H9 (cell line): Measurements from ENCODE around the gene DDO. TPM values are rescaled to one million over a fixed set of nuclear protein-coding genes. Genes with fewer than 3 reads are reported as not detected.

Experiments used
- DNase-seq: peaks from one replicate; pipeline ENCODE4 v3.0.0-alpha.2; 2017
- H2AFZ ChIP-seq: one replicate; pipeline ENCODE4 v1.6.1; 2013; ENCODE audit warnings: mild to moderate bottlenecking, low read length, control low read depth, moderate library complexity
- H2AK5ac ChIP-seq: 2 replicates; pipeline ENCODE4 v1.6.1; 2013; ENCODE audit warnings: low read length, control low read depth, mixed read lengths; ENCODE audit not compliant: insufficient read length
- H2BK120ac ChIP-seq: one replicate; pipeline ENCODE4 v1.6.1; 2013; ENCODE audit warnings: low read depth, mild to moderate bottlenecking, low read length, control low read depth, inconsistent platforms; ENCODE audit not compliant: poor library complexity, severe bottlenecking
- H2BK12ac ChIP-seq: 2 replicates; pipeline ENCODE4 v1.6.1; 2013; ENCODE audit warnings: low read length, control low read depth, mixed read lengths, low read depth; ENCODE audit not compliant: insufficient read length
- H2BK15ac ChIP-seq: 2 replicates; pipeline ENCODE4 v1.6.1; 2013; ENCODE audit warnings: low read depth, low read length, control low read depth
- H2BK20ac ChIP-seq: one replicate; pipeline ENCODE4 v1.6.1; 2013; ENCODE audit warnings: low read depth, mild to moderate bottlenecking, low read length, control low read depth, inconsistent platforms; ENCODE audit not compliant: poor library complexity, severe bottlenecking
- H2BK5ac ChIP-seq: 2 replicates; pipeline ENCODE4 v1.6.1; 2013; ENCODE audit warnings: low read length, control low read depth, mixed read lengths; ENCODE audit not compliant: insufficient read length
- H3K14ac ChIP-seq: 2 replicates; pipeline ENCODE4 v1.6.1; 2013; ENCODE audit warnings: low read length, control low read depth; ENCODE audit not compliant: insufficient read depth
- H3K18ac ChIP-seq: 2 replicates; pipeline ENCODE4 v1.6.1; 2013; ENCODE audit warnings: low read depth, mild to moderate bottlenecking, mixed read lengths, low read length, control low read depth; ENCODE audit not compliant: insufficient read length
- H3K23ac ChIP-seq: 2 replicates; pipeline ENCODE4 v1.6.1; 2013; ENCODE audit warnings: low read length, control low read depth, mixed read lengths, low read depth; ENCODE audit not compliant: insufficient read length
- H3K23me2 ChIP-seq: 2 replicates; pipeline ENCODE4 v1.6.1; 2013; ENCODE audit warnings: low read depth, mild to moderate bottlenecking, mixed read lengths, low read length, control low read depth; ENCODE audit not compliant: insufficient read length, poor library complexity, severe bottlenecking
- H3K27ac ChIP-seq: 2 replicates; pipeline ENCODE4 v1.5.1; 2013; ENCODE audit warnings: low read length, control low read depth, mixed read lengths, low read depth; ENCODE audit not compliant: insufficient read length
- H3K27me3 ChIP-seq: 2 replicates; pipeline ENCODE4 v1.6.1; 2013; ENCODE audit warnings: low read length, control low read depth, inconsistent platforms; ENCODE audit not compliant: insufficient read depth
- H3K4ac ChIP-seq: 2 replicates; pipeline ENCODE4 v1.6.1; 2013; ENCODE audit warnings: low read depth, mild to moderate bottlenecking, control low read depth, inconsistent platforms, low read length, moderate library complexity
- H3K4me1 ChIP-seq: 2 replicates; pipeline ENCODE4 v1.6.1; 2013; ENCODE audit warnings: low read length, control low read depth, inconsistent platforms; ENCODE audit not compliant: insufficient read depth
- H3K4me2 ChIP-seq: 2 replicates; pipeline ENCODE4 v1.6.1; 2013; ENCODE audit warnings: low read length, control low read depth, mixed read lengths; ENCODE audit not compliant: insufficient read length, insufficient read depth
- H3K56ac ChIP-seq: 2 replicates; pipeline ENCODE4 v1.6.1; 2013; ENCODE audit warnings: low read depth, mild to moderate bottlenecking, mixed read lengths, low read length, control low read depth; ENCODE audit not compliant: insufficient read length
- H3K79me1 ChIP-seq: 2 replicates; pipeline ENCODE4 v1.6.1; 2013; ENCODE audit warnings: low read depth, mild to moderate bottlenecking, moderate library complexity, low read length, control low read depth, inconsistent platforms; ENCODE audit not compliant: insufficient read depth, poor library complexity, severe bottlenecking
- H3K79me2 ChIP-seq: 2 replicates; pipeline ENCODE4 v1.6.1; 2013; ENCODE audit warnings: low read length, control low read depth, inconsistent platforms; ENCODE audit not compliant: insufficient read depth
- H3K9ac ChIP-seq: 2 replicates; pipeline ENCODE4 v1.6.1; 2013; ENCODE audit warnings: low read length, control low read depth, mixed read lengths; ENCODE audit not compliant: insufficient read length; ENCODE audit errors: extremely low read depth
- H3K9me3 ChIP-seq: one replicate; pipeline ENCODE4 v1.6.1; 2013; ENCODE audit warnings: low read depth, low read length, inconsistent platforms; ENCODE audit not compliant: control insufficient read depth
- H3T11ph ChIP-seq: one replicate; pipeline ENCODE4 v1.6.1; 2013; ENCODE audit warnings: mild to moderate bottlenecking, low read length, control low read depth, inconsistent platforms
- H4K20me1 ChIP-seq: one replicate; pipeline ENCODE4 v1.6.1; 2013; ENCODE audit not compliant: control insufficient read depth, insufficient read length, insufficient read depth
- H4K5ac ChIP-seq: 2 replicates; pipeline ENCODE4 v1.6.1; 2013; ENCODE audit warnings: low read depth, mild to moderate bottlenecking, mixed read lengths, low read length, control low read depth; ENCODE audit not compliant: insufficient read length
- H4K8ac ChIP-seq: replicated peaks from 2 replicates; pipeline ENCODE4 v1.6.1; 2013; ENCODE audit warnings: low read length, control low read depth, mixed read lengths, low read depth; ENCODE audit not compliant: insufficient read length
- H4K91ac ChIP-seq: 2 replicates; pipeline ENCODE4 v1.6.1; 2013; ENCODE audit warnings: low read depth, mild to moderate bottlenecking, moderate library complexity, mixed read lengths, low read length, control low read depth; ENCODE audit not compliant: insufficient read length
- H3K27ac Mint-ChIP-seq, 3 experiments: 2 replicates in 2 of 3; 3 replicates in 1 of 3; pipeline ENCODE4 v1.8.0; 2020 to 2021; ENCODE audit warnings: mixed read lengths in 3 of 3, mild to moderate bottlenecking in 1 of 3, moderate library complexity in 1 of 3
- H3K27me3 Mint-ChIP-seq: 2 replicates; pipeline ENCODE4 v1.8.0; 2021; ENCODE audit warnings: low read depth, mild to moderate bottlenecking, moderate library complexity, mixed read lengths
- H3K36me3 Mint-ChIP-seq, 3 experiments: 2 replicates in 2 of 3; 3 replicates in 1 of 3; pipeline ENCODE4 v1.8.0; 2020 to 2021; ENCODE audit warnings: low read depth in 3 of 3, mixed read lengths in 3 of 3; ENCODE audit not compliant: insufficient read depth in 1 of 3
- H3K4me1 Mint-ChIP-seq, 2 experiments: 2 replicates each; pipeline ENCODE4 v1.8.0; 2020; ENCODE audit warnings: mixed read lengths in 2 of 2
- H3K4me3 Mint-ChIP-seq, 2 experiments: 2 replicates in 1 of 2; 3 replicates in 1 of 2; pipeline ENCODE4 v1.8.0; 2020 to 2021; ENCODE audit warnings: mild to moderate bottlenecking in 2 of 2, mixed read lengths in 2 of 2, moderate library complexity in 1 of 2
- H3K9me3 Mint-ChIP-seq, 2 experiments: 2 replicates in 1 of 2; 3 replicates in 1 of 2; pipeline ENCODE4 v1.8.0; 2020; ENCODE audit warnings: mild to moderate bottlenecking in 2 of 2, mixed read lengths in 2 of 2, moderate library complexity in 1 of 2
- WGBS: extraction: QIAGEN DNeasy Blood & Tissue Kit; methylation state at CpG from one replicate; pipeline ENCODE4 v1.1.7; 2013; ENCODE audit warnings: missing lambda C conversion rate, low lambda C conversion rate, mixed read lengths; ENCODE audit not compliant: insufficient read length; ENCODE audit errors: extremely low coverage; 5-methylcytosine and 5-hydroxymethylcytosine counted together
- total RNA-seq: library from RNA; stranded (reverse); gene quantifications from 2 replicates; pipeline ENCODE4 v1.2.1, GENCODE V29; 2021
- TF ChIP-seq, protein P1 (sequence below): fragments of 200-600 bp; sonication (generic); conservative IDR thresholded peaks from 3 replicates; pipeline ENCODE4 v1.8.0; 2021; ENCODE audit warnings: antibody characterized with exemption, mild to moderate bottlenecking

Gene DDO
- total RNA-seq, 1 experiment from 2014 or later, result not detected

GRCh38 chr6:110414669-110415068 is 706 bp downstream of the DDO start:
- no peak overlapping the region for H3K4me2 ChIP-seq
- no peak overlapping the region for H4K8ac ChIP-seq
- H2AK5ac ChIP-seq, result no peak overlapping the region
- no peak overlapping the region for H2BK20ac ChIP-seq
- H3K27ac ChIP-seq, result no peak overlapping the region
- no peak overlapping the region for H3T11ph ChIP-seq
- peaks cover 0 to 6% (median 4%) of the 10 kb centered on the region in 3 experiments; a peak in 1 of 7 replicates for H3K36me3 Mint-ChIP-seq
- no peak for DNase-seq
- no peaks in the 10 kb centered on the region for H3K9me3 ChIP-seq
- no peaks in the 10 kb centered on the region for H3K27me3 ChIP-seq
- H2BK5ac ChIP-seq, result no peak overlapping the region
- H3K14ac ChIP-seq, result no peak overlapping the region
- H3K27me3 Mint-ChIP-seq, result peaks cover 5% of the 10 kb centered on the region
- H2BK15ac ChIP-seq, result no peak overlapping the region
- no peaks in the 10 kb centered on the region for H3K4me1 Mint-ChIP-seq
- peaks cover 4 to 7% of the 10 kb centered on the region in 2 experiments; a peak in 3 of 5 replicates for H3K9me3 Mint-ChIP-seq
- no peak overlapping the region for H2AFZ ChIP-seq
- no peaks in the 10 kb centered on the region for H3K23me2 ChIP-seq
- H3K9ac ChIP-seq, result no peak overlapping the region
- TF ChIP-seq, protein P1, sequence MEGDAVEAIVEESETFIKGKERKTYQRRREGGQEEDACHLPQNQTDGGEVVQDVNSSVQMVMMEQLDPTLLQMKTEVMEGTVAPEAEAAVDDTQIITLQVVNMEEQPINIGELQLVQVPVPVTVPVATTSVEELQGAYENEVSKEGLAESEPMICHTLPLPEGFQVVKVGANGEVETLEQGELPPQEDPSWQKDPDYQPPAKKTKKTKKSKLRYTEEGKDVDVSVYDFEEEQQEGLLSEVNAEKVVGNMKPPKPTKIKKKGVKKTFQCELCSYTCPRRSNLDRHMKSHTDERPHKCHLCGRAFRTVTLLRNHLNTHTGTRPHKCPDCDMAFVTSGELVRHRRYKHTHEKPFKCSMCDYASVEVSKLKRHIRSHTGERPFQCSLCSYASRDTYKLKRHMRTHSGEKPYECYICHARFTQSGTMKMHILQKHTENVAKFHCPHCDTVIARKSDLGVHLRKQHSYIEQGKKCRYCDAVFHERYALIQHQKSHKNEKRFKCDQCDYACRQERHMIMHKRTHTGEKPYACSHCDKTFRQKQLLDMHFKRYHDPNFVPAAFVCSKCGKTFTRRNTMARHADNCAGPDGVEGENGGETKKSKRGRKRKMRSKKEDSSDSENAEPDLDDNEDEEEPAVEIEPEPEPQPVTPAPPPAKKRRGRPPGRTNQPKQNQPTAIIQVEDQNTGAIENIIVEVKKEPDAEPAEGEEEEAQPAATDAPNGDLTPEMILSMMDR, result no peak
- H2BK120ac ChIP-seq, result no peak overlapping the region
- no peak overlapping the region for H3K18ac ChIP-seq
- WGBS, result no CpG with 5 or more reads among the region's 4 CpGs
- H3K27ac Mint-ChIP-seq, result no peak overlapping the region
- H4K91ac ChIP-seq, result no peak overlapping the region
- H3K4me3 Mint-ChIP-seq, result no peak overlapping the region
- no peak overlapping the region for H3K23ac ChIP-seq
- H2BK12ac ChIP-seq, result no peak overlapping the region
- no peak overlapping the region for H3K4ac ChIP-seq
- no peaks in the 10 kb centered on the region for H3K4me1 ChIP-seq
- no peaks in the 10 kb centered on the region for H3K79me1 ChIP-seq
- no peaks in the 10 kb centered on the region for H3K79me2 ChIP-seq
- no peak overlapping the region for H4K5ac ChIP-seq
- H3K56ac ChIP-seq, result no peak overlapping the region
- H4K20me1 ChIP-seq, result no peaks in the 10 kb centered on the region
